Activated CD8-positive, alpha-beta memory T cell treated with anti-CD3 and anti-CD28 coated beads for 24 hours (primary cell): ENCODE measurements around the gene NUTM2E.
"Not testable (repeated sequence)": the region's sequence is repeated elsewhere in the genome, so short reads cannot be mapped to it uniquely, and the experiment has no call there.

Experiments used
- DNase-seq: peaks from one replicate; pipeline ENCODE4 v3.0.0-alpha.2; 2020

The NUTM2E gene

GRCh38 chr10:79866903-79867551, 40.5 kb downstream of the NUTM2E start:
- DNase-seq, result not testable (repeated sequence)

GRCh38 chr10:79868023-79868422, 41.5 kb downstream of the NUTM2E start:
- DNase-seq, result not testable (repeated sequence)

GRCh38 chr10:79869439-79870097, 43.0 kb downstream of the NUTM2E start:
- DNase-seq, result not testable (repeated sequence)

- DNase-seq, result not testable (repeated sequence)
Observed at GRCh38 chr10:79871729-79872128, 45.2 kb downstream of the NUTM2E start.
